ENCODE measurements around the gene NAA30. TPM values are rescaled to one million over a fixed set of nuclear protein-coding genes. Genes with fewer than 3 reads are reported as not detected.

NAA30 gene
- total and polyA plus RNA-seq, 2 of the 8 experiments (the other 6 are each of a cell fraction or from before 2014, with no cell fraction given), result 4.2 to 21.9 TPM

GRCh38 chr14:57382283-57382682 lies 8.1 kb upstream of the NAA30 start:
- Histone ChIP-seq H3K56ac (replicated peaks; ENCODE audit: insufficient read length, low read depth, low read length) (no peak overlapping the region), H3K27ac (ENCODE audit: low read depth, low read length) (no peak overlapping the region), H3K9ac (replicated peaks in 1 of 4; ENCODE audit: extremely low read depth in 1 of 4, low read depth in 3 of 4, low read length in 3 of 4) (no peak overlapping the region), H2BK20ac (ENCODE audit: low read length) (no peak overlapping the region), H3K79me2 (ENCODE audit: control insufficient read depth in 1 of 2, insufficient read depth in 2 of 2, low read length in 2 of 2) (no peaks in the 10 kb centered on the region), H3K79me1 (ENCODE audit: low read depth, low read length) (no peaks in the 10 kb centered on the region), H2BK5ac (ENCODE audit: low read depth, low read length) (no peak overlapping the region), H3K23me2 (ENCODE audit: low read depth, low read length) (peaks cover 2% of the 10 kb centered on the region; the same call in 1 of the 2 replicates), H3K23ac (ENCODE audit: insufficient read length) (no peak overlapping the region), H3K4me2 (ENCODE audit: insufficient read depth in 1 of 2, low read depth in 2 of 2, low read length in 2 of 2) (no peak overlapping the region), H4K8ac (ENCODE audit: extremely low read depth, insufficient read depth, low read length) (no peak overlapping the region), H4K5ac (ENCODE audit: insufficient read length, low read depth, low read length) (no peak overlapping the region), H2BK120ac (replicated peaks; ENCODE audit: low read depth, low read length) (no peak overlapping the region), H4K91ac (replicated peaks; ENCODE audit: insufficient read length, low read length) (no peak overlapping the region), H2AFZ (ENCODE audit: low read length) (no peak overlapping the region), H3K27me3 (replicated peaks in 1 of 4; ENCODE audit: control insufficient read depth in 3 of 4, extremely low read depth in 1 of 4, insufficient read depth in 3 of 4, low read length in 3 of 4) (no peaks in the 10 kb centered on the region), H3K9me3 (ENCODE audit: insufficient read depth in 2 of 2, low read depth in 1 of 2, low read length in 1 of 2) (no peaks in the 10 kb centered on the region), H3K4me3 (ENCODE audit: extremely low read depth in 1 of 4, insufficient read depth in 2 of 4, low read depth in 3 of 4, low read length in 4 of 4) (no peak overlapping the region), H3K18ac (ENCODE audit: extremely low read depth, low read length) (no peak overlapping the region), H3K4ac (replicated peaks; ENCODE audit: insufficient read length, low read depth, low read length) (no peak overlapping the region), H3K14ac (ENCODE audit: insufficient read length) (no peak overlapping the region), H3K36me3 (ENCODE audit: control insufficient read depth in 2 of 4, insufficient read depth in 4 of 4, low read length in 3 of 4) (no peaks in the 10 kb centered on the region), H2BK15ac (ENCODE audit: low read length) (no peak overlapping the region), H2AK5ac (ENCODE audit: low read depth, low read length) (no peak overlapping the region), H3K4me1 (replicated peaks in 1 of 4; ENCODE audit: control insufficient read depth in 3 of 4, insufficient read depth in 4 of 4, low read length in 3 of 4) (no peaks in the 10 kb centered on the region), H4K20me1 (replicated peaks in 1 of 2; ENCODE audit: control insufficient read depth in 1 of 2, insufficient read depth in 2 of 2, low read length in 2 of 2) (no peaks in the 10 kb centered on the region), H2BK12ac (ENCODE audit: low read depth, low read length) (no peak overlapping the region)
- WGBS, 2 experiments (ENCODE audit: extremely low coverage in 1 of 2, insufficient coverage in 1 of 2, insufficient read length in 1 of 2, insufficient replicate concordance in 2 of 2, low coverage in 1 of 2, low lambda C conversion rate in 2 of 2, missing lambda C conversion rate in 1 of 2), result 91% methylated on average over 2 of the region's 2 CpGs; no CpG with 5 or more reads in 1 of the 2 experiments
- ChIA-PET CTCF (ENCODE audit: partially characterized antibody) (interaction anchor here (1.6 kb wide), 1 partner anchor 16 kb away, joined by 5 read pairs; no protein-coding TSS in a partner anchor), POLR2A (ENCODE audit: partially characterized antibody) (no interaction called here)
- DNase-seq (ENCODE audit: low read depth in 1 of 2, low spot score in 2 of 2), result no peak
- no peak for FAIRE-seq
- no peak for TF ChIP-seq KDM1A (IDR thresholded peaks at IDR 0.05; ENCODE audit: borderline replicate concordance, low read length)
- TF ChIP-seq RFX5 (IDR thresholded peaks at IDR 0.05; ENCODE audit: borderline replicate concordance, low read depth, low read length), result no peak
- no peak for TF ChIP-seq USF2 (IDR thresholded peaks at IDR 0.05; ENCODE audit: low read length)
- no peak for TF ChIP-seq POU5F1 (IDR thresholded peaks at IDR 0.05; ENCODE audit: low read depth, low read length)
- TF ChIP-seq EGR1 (IDR thresholded peaks at IDR 0.05; ENCODE audit: borderline replicate concordance, low read depth, low read length), result no peak
- no peak for TF ChIP-seq MAFK (IDR thresholded peaks at IDR 0.05; ENCODE audit: low read depth, low read length)
- no peak for TF ChIP-seq SIRT6 (IDR thresholded peaks at IDR 0.05; ENCODE audit: low read length)

All from H1 (cell line).